ENCODE measurements around the gene TMEM117. TPM values are rescaled to one million over a fixed set of nuclear protein-coding genes. Genes with fewer than 3 reads are reported as not detected.
A peak's percentile ranks its signal among the peaks of the same experiment; 100 is the strongest.

Gene TMEM117
- total and polyA plus RNA-seq, 12 donors, result 4.0 to 8.5 (median 7.1) TPM

DNA sequence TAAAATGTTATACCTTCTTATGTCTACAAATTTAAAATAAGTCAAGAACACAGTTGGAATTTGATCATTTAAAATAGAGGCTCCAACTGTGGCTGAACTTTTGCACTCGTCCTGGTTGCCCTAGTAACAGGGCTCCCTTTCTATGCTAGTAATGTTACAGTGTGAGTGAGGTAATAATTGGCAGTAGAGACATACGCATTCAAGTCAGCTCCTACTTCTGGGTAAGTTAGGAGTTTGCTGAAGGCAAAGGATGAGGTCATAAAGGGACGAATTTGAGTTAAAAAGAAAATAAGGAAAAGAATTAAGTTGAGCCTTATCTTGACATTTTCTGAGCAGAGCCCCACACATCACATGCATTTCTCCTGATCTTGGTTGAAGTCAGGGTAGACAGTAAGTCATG lies 129.1 kb downstream of the TMEM117 start:
- Histone ChIP-seq H3K27me3 (no peaks in the 10 kb centered on the region), H3K36me3 (no peaks in the 10 kb centered on the region), H3K4me3 (no peak overlapping the region), H3K9me3 (peaks cover 0 to 5% (median 0%) of the 10 kb centered on the region in 11 donors), H3K27ac (no peak overlapping the region), H3K4me1 (peaks cover 0 to 4% (median 0%) of the 10 kb centered on the region in 9 donors)
- 60% methylated on average over 3 of the region's 3 CpGs for WGBS, 2 donors
- intact Hi-C loops (cut with DNase I), result no loop called here
- TF ChIP-seq, protein P1, sequence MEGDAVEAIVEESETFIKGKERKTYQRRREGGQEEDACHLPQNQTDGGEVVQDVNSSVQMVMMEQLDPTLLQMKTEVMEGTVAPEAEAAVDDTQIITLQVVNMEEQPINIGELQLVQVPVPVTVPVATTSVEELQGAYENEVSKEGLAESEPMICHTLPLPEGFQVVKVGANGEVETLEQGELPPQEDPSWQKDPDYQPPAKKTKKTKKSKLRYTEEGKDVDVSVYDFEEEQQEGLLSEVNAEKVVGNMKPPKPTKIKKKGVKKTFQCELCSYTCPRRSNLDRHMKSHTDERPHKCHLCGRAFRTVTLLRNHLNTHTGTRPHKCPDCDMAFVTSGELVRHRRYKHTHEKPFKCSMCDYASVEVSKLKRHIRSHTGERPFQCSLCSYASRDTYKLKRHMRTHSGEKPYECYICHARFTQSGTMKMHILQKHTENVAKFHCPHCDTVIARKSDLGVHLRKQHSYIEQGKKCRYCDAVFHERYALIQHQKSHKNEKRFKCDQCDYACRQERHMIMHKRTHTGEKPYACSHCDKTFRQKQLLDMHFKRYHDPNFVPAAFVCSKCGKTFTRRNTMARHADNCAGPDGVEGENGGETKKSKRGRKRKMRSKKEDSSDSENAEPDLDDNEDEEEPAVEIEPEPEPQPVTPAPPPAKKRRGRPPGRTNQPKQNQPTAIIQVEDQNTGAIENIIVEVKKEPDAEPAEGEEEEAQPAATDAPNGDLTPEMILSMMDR (IDR thresholded peaks at IDR 0.05), result no peak
- peak in 2 of 8 donors; percentile 58 to 74 for ATAC-seq
- DNase-seq, result no peak

DNA sequence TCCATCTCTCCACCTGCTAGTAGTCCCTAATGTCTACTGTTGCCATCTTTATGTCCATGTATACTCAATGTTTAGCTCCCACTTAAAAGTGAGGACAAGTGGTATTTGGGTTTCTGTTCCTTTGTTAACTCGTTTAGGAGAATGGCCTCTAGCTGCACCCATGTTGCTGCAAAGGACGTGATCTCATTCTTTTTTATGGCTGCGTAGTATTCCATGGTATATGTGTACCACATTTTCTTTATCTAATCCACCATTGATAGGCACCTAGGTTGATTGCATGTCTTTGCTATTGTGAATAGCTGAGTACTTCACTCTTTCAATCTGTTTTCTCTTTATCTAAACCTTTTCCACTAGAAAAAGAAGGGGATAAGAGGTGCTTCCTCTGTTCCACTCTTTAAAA lies 130.0 kb downstream of the TMEM117 start:
- 87 to 89% methylated on average over 3 of the region's 3 CpGs for WGBS, 2 donors
- no peaks in the 10 kb centered on the region for H3K27me3 ChIP-seq
- H3K4me3 ChIP-seq, result no peak overlapping the region
- H3K36me3 ChIP-seq, result no peaks in the 10 kb centered on the region
- ATAC-seq, result no peak
- intact Hi-C loops (cut with DNase I), result no loop called here
- peaks cover 0 to 5% (median 0%) of the 10 kb centered on the region in 11 donors for H3K9me3 ChIP-seq
- peaks cover 0 to 4% (median 0%) of the 10 kb centered on the region in 9 donors for H3K4me1 ChIP-seq
- no peak for DNase-seq
- H3K27ac ChIP-seq, result no peak overlapping the region
- TF ChIP-seq, protein P1 (IDR thresholded peaks at IDR 0.05), result no peak

- 88 to 94% methylated on average over 4 of the region's 4 CpGs for WGBS, 2 donors
- DNase-seq (no peak), ATAC-seq (no peak)
- TF ChIP-seq, protein P1 (IDR thresholded peaks at IDR 0.05), result no peak
- intact Hi-C loops (cut with DNase I), result no loop called here
- H3K27ac ChIP-seq, result no peak overlapping the region
- peaks cover 0 to 15% (median 0%) of the 10 kb centered on the region in 9 donors for H3K4me1 ChIP-seq
- H3K4me3 ChIP-seq, result no peak overlapping the region
- no peaks in the 10 kb centered on the region for H3K36me3 ChIP-seq
- H3K27me3 ChIP-seq, result no peaks in the 10 kb centered on the region
- H3K9me3 ChIP-seq, result peaks cover 0 to 5% (median 0%) of the 10 kb centered on the region in 11 donors
These were observed 132.9 kb downstream of the TMEM117 start for GRCh38 chr12:43968736-43969135.

GRCh38 chr12:43969882-43970281 lies 134.0 kb downstream of the TMEM117 start:
- Histone ChIP-seq H3K36me3 (no peaks in the 10 kb centered on the region), H3K4me3 (no peak overlapping the region), H3K4me1 (peaks cover 0 to 27% (median 1%) of the 10 kb centered on the region in 9 donors), H3K9me3 (peaks cover 0 to 5% (median 0%) of the 10 kb centered on the region in 11 donors), H3K27me3 (no peaks in the 10 kb centered on the region), H3K27ac (no peak overlapping the region)
- DNase-seq (no peak), ATAC-seq (no peak)
- TF ChIP-seq, protein P1 (IDR thresholded peaks at IDR 0.05), result no peak
- 87 to 94% methylated on average over 2 of the region's 2 CpGs for WGBS, 2 donors
- intact Hi-C loops (cut with DNase I), result no loop called here

Data from heart right ventricle (tissue), 16 donors.